ENCODE data around the gene EFCAB8.

EFCAB8 gene

DNA sequence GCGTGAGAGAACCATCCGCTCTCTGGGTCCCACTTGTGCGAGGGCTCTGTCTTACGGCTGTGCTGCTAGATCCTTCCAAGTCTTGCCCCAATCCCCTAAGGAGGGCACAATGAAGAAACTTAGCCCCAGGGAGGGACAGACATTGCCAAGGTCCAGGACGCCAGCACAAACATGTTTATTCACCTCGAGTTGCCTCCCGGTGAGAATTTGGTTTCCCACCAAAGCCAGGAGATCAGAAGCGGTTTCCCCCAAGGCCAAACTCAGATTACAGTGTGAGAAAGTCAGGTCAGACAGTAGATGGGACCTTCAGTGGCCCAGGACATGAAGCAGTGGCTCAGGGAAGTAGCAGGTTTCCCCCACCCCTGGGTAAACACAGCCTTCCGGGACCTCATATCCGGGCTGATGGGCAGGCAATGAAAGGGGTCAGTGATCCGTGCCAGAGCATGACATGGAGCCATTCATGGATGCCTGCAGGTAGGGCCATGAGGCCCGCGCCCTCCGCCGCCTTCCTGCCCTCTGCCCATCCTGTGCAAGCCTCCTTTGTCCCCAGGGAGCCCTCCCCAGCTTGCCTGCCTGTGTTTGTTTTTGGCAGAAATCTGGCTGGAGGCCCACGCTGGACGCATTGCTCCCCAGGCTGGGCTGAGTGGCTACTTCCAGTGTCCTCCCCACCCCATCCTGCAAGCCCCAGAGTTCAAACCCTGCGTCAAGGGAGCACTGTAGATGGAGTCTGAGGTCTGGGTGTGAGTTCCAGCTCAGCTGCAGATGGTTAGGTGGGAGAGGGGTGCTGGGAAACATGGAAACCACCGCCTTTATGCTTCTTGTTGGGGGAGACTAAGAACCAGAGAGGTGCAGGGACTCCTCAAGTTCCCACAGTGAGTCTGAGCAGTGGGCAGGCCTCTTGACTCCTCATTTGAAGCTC, 150.8 kb downstream of the EFCAB8 start:
- DNase-seq, result no peak

GRCh38 chr20:33010133-33010504, 151.4 kb downstream of the EFCAB8 start:
- no peak for DNase-seq

- no peak for DNase-seq
Observed at GRCh38 chr20:33010674-33011449, 152.1 kb downstream of the EFCAB8 start.
